Loucy (cell line): ENCODE data around the gene WNK2.

Experiments
- H2AFZ ChIP-seq: fragments of 200-600 bp; sonication (generic); 2 replicates; pipeline ENCODE4 v1.6.0; 2016; ENCODE audit warnings: antibody characterized with exemption, mild to moderate bottlenecking, low read length, moderate library complexity
- H3F3A ChIP-seq: fragments of 200-600 bp; 2 replicates; pipeline ENCODE4 v1.6.0; 2016; ENCODE audit warnings: antibody characterized with exemption, low read depth, mild to moderate bottlenecking
- H3K27me3 ChIP-seq: fragments of 200-600 bp; sonication (generic); 2 replicates; pipeline ENCODE4 v1.6.1; 2014; ENCODE audit warnings: low read length, mild to moderate bottlenecking; ENCODE audit not compliant: insufficient read depth, poor library complexity, severe bottlenecking
- H3K36me3 ChIP-seq: fragments of 200-600 bp; sonication (generic); 2 replicates; pipeline ENCODE4 v1.6.1; 2016; ENCODE audit warnings: low read length; ENCODE audit not compliant: insufficient read depth
- H3K4me1 ChIP-seq: fragments of 200-600 bp; sonication (generic); 2 replicates; pipeline ENCODE4 v1.5.1; 2014; ENCODE audit warnings: low read length, mild to moderate bottlenecking; ENCODE audit not compliant: insufficient read depth, poor library complexity, severe bottlenecking
- H3K4me2 ChIP-seq: fragments of 200-600 bp; sonication (generic); 2 replicates; pipeline ENCODE4 v1.6.0; 2014; ENCODE audit warnings: antibody characterized with exemption, low read length, low read depth, mild to moderate bottlenecking; ENCODE audit not compliant: poor library complexity, severe bottlenecking
- H3K4me3 ChIP-seq: fragments of 200-600 bp; sonication (generic); 2 replicates; pipeline ENCODE4 v1.5.1; 2014; ENCODE audit warnings: low read length, mild to moderate bottlenecking, mixed read lengths; ENCODE audit not compliant: poor library complexity, severe bottlenecking
- H3K79me2 ChIP-seq: fragments of 200-600 bp; sonication (generic); 2 replicates; pipeline ENCODE4 v1.6.1; 2014; ENCODE audit warnings: low read length; ENCODE audit not compliant: insufficient read depth
- H3K9ac ChIP-seq: fragments of 200-600 bp; sonication (generic); 2 replicates; pipeline ENCODE4 v1.6.0; 2014; ENCODE audit warnings: mild to moderate bottlenecking, low read depth, low read length, moderate library complexity; ENCODE audit not compliant: poor library complexity, severe bottlenecking
- H3K9me2 ChIP-seq: fragments of 200-600 bp; sonication (generic); replicated peaks from 2 replicates; pipeline ENCODE4 v1.6.1; 2016; ENCODE audit warnings: low read depth, low read length, mixed read lengths
- H3K9me3 ChIP-seq: fragments of 200-600 bp; sonication (generic); 2 replicates; pipeline ENCODE4 v1.6.1; 2014; ENCODE audit warnings: mild to moderate bottlenecking, antibody characterized with exemption, low read length, low read depth; ENCODE audit not compliant: insufficient read depth
- H4K20me1 ChIP-seq: fragments of 200-600 bp; sonication (generic); 2 replicates; pipeline ENCODE4 v1.6.0; 2014; ENCODE audit warnings: antibody characterized with exemption, low read length, mild to moderate bottlenecking; ENCODE audit not compliant: insufficient read depth, poor library complexity, severe bottlenecking
- CTCF ChIP-seq: fragments of 200-600 bp; sonication (generic); conservative IDR thresholded peaks from 2 replicates; pipeline ENCODE4 v1.5.1; 2014; ENCODE audit warnings: mild to moderate bottlenecking, antibody characterized with exemption, low read length
- EZH2phosphoT487 ChIP-seq: fragments of 200-600 bp; IDR thresholded peaks from 2 replicates; pipeline ENCODE4 v1.6.1; 2018; ENCODE audit warnings: antibody characterized with exemption, mild to moderate bottlenecking, moderate library complexity, borderline replicate concordance

The WNK2 gene

DNA sequence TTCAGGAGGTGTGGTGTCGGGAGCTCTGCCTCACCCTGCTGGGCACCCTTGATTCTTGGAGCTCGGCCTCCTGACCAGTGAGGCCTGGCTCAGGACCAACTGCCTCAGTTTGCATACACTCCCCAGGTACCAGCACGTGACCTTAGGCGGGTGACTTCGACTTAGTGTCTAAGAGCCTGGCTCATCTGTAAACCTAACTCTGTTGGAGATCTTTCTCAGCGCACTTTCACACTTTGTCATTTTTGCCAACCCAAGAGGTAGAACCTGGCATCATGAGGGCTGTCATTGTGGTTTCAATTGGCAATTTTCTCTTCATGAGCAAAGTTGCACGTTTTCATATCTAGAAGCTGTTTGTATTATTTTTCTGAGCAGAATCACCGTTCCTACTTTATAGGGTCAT, 13.4 kb upstream of the WNK2 start:
- no peaks in the 10 kb centered on the region for H4K20me1 ChIP-seq
- H3K4me2 ChIP-seq, result no peak overlapping the region
- H3K27me3 ChIP-seq, result no peaks in the 10 kb centered on the region
- no peaks in the 10 kb centered on the region for H3K9me2 ChIP-seq
- H3F3A ChIP-seq, result no peaks in the 10 kb centered on the region
- TF ChIP-seq EZH2phosphoT487, result no peak
- TF ChIP-seq CTCF, result no peak
- H3K9ac ChIP-seq, result no peak overlapping the region
- H3K9me3 ChIP-seq, result no peaks in the 10 kb centered on the region
- H3K36me3 ChIP-seq, result no peaks in the 10 kb centered on the region
- peaks cover 7% of the 10 kb centered on the region for H3K4me1 ChIP-seq
- no peaks in the 10 kb centered on the region for H3K79me2 ChIP-seq
- no peak overlapping the region for H2AFZ ChIP-seq
- no peak overlapping the region for H3K4me3 ChIP-seq

- no peak for TF ChIP-seq EZH2phosphoT487
- no peak for TF ChIP-seq CTCF
- no peak overlapping the region for H3K9ac ChIP-seq
- no peak overlapping the region for H3K4me3 ChIP-seq
- no peak overlapping the region for H2AFZ ChIP-seq
- H3K9me3 ChIP-seq, result no peaks in the 10 kb centered on the region
- H3K4me1 ChIP-seq, result peaks cover 7% of the 10 kb centered on the region
- H3K27me3 ChIP-seq, result no peaks in the 10 kb centered on the region
- no peaks in the 10 kb centered on the region for H3K79me2 ChIP-seq
- no peaks in the 10 kb centered on the region for H3K9me2 ChIP-seq
- no peaks in the 10 kb centered on the region for H3K36me3 ChIP-seq
- no peak overlapping the region for H3K4me2 ChIP-seq
- no peaks in the 10 kb centered on the region for H3F3A ChIP-seq
- H4K20me1 ChIP-seq, result no peaks in the 10 kb centered on the region
These were observed 12.5 kb upstream of the WNK2 start for GRCh38 chr9:93171261-93171990.

GRCh38 chr9:93172666-93173364, 11.1 kb upstream of the WNK2 start:
- no peaks in the 10 kb centered on the region for H3K9me2 ChIP-seq
- peaks cover 7% of the 10 kb centered on the region for H3K4me1 ChIP-seq
- no peaks in the 10 kb centered on the region for H3F3A ChIP-seq
- no peaks in the 10 kb centered on the region for H3K36me3 ChIP-seq
- no peaks in the 10 kb centered on the region for H3K27me3 ChIP-seq
- TF ChIP-seq EZH2phosphoT487 (no peak), CTCF (no peak)
- no peak overlapping the region for H3K4me2 ChIP-seq
- no peaks in the 10 kb centered on the region for H4K20me1 ChIP-seq
- H3K9ac ChIP-seq, result no peak overlapping the region
- H3K9me3 ChIP-seq, result no peaks in the 10 kb centered on the region
- H3K79me2 ChIP-seq, result no peaks in the 10 kb centered on the region
- no peak overlapping the region for H3K4me3 ChIP-seq
- H2AFZ ChIP-seq, result no peak overlapping the region
